Erythroblast (primary cell): Measurements from ENCODE around the gene P2RX6.

Experiments used
- GATA1 ChIP-seq: IDR thresholded peaks from 2 replicates; pipeline ENCODE4 v1.6.1; 2011; ENCODE audit warnings: low read depth, mild to moderate bottlenecking, control low read depth, low read length, moderate library complexity
- POLR2A ChIP-seq: IDR thresholded peaks from 2 replicates; pipeline ENCODE4 v1.6.1; 2011; ENCODE audit warnings: mild to moderate bottlenecking, low read length

GRCh38 chr22:21000207-21000986 is 14.6 kb upstream of the P2RX6 start:
- TF ChIP-seq POLR2A (no peak), GATA1 (no peak)
